Chondrocyte (in vitro differentiated cells): ENCODE results near the gene ZNF138. TPM values are rescaled to one million over a fixed set of nuclear protein-coding genes. Genes with fewer than 3 reads are reported as not detected.

Source experiments
- DNase-seq: peaks from one replicate; pipeline ENCODE4 v3.0.0; 2021; ENCODE audit warnings: mixed read lengths, low spot score
- H3K27ac Mint-ChIP-seq: one replicate; pipeline ENCODE4 v1.8.0; 2021; ENCODE audit warnings: mild to moderate bottlenecking, moderate library complexity, mixed read lengths; ENCODE audit not compliant: unreplicated experiment
- H3K27me3 Mint-ChIP-seq: 2 replicates; pipeline ENCODE4 v1.8.0; 2021; ENCODE audit warnings: low read depth, mixed read lengths
- H3K36me3 Mint-ChIP-seq: 2 replicates; pipeline ENCODE4 v1.8.0; 2021; ENCODE audit warnings: low read depth, mixed read lengths
- H3K4me1 Mint-ChIP-seq: 2 replicates; pipeline ENCODE4 v1.8.0; 2021; ENCODE audit warnings: low read depth, mild to moderate bottlenecking, mixed read lengths
- H3K4me3 Mint-ChIP-seq: one replicate; pipeline ENCODE4 v1.8.0; 2021; ENCODE audit warnings: mild to moderate bottlenecking, moderate library complexity, mixed read lengths; ENCODE audit not compliant: unreplicated experiment
- H3K9me3 Mint-ChIP-seq: 2 replicates; pipeline ENCODE4 v1.8.0; 2021; ENCODE audit warnings: low read depth, mixed read lengths
- CTCF ChIP-seq: fragments of 200-600 bp; sonication (generic); IDR thresholded peaks from 2 replicates; pipeline ENCODE4 v1.5.0; 2021; ENCODE audit warnings: antibody characterized with exemption, mild to moderate bottlenecking, moderate library complexity
- total RNA-seq: library from RNA; stranded (reverse); gene quantifications from 3 replicates; pipeline ENCODE4 v1.2.1, GENCODE V29; 2021

ZNF138 gene
- total RNA-seq, 1 donor from 2014 or later: 4.3 TPM

GRCh38 chr7:64839910-64840309 is 45.7 kb downstream of the ZNF138 start:
- Mint-ChIP-seq H3K9me3 (peaks cover 28% of the 10 kb centered on the region), H3K4me1 (peaks cover 4% of the 10 kb centered on the region), H3K4me3 (no peak overlapping the region), H3K27me3 (no peaks in the 10 kb centered on the region), H3K27ac (no peak overlapping the region), H3K36me3 (peaks cover 3% of the 10 kb centered on the region)
- DNase-seq: no peak
- no peak for TF ChIP-seq CTCF

- no peak overlapping the region for H3K27ac Mint-ChIP-seq
- no peak overlapping the region for H3K4me3 Mint-ChIP-seq
- no peak for DNase-seq
- TF ChIP-seq CTCF: no peak
- H3K4me1 Mint-ChIP-seq: no peaks in the 10 kb centered on the region
- peaks cover 19% of the 10 kb centered on the region for H3K9me3 Mint-ChIP-seq
- H3K36me3 Mint-ChIP-seq: peaks cover 1% of the 10 kb centered on the region
- H3K27me3 Mint-ChIP-seq: no peaks in the 10 kb centered on the region
These were observed 55.2 kb downstream of the ZNF138 start for GRCh38 chr7:64849250-64849923.

DNA sequence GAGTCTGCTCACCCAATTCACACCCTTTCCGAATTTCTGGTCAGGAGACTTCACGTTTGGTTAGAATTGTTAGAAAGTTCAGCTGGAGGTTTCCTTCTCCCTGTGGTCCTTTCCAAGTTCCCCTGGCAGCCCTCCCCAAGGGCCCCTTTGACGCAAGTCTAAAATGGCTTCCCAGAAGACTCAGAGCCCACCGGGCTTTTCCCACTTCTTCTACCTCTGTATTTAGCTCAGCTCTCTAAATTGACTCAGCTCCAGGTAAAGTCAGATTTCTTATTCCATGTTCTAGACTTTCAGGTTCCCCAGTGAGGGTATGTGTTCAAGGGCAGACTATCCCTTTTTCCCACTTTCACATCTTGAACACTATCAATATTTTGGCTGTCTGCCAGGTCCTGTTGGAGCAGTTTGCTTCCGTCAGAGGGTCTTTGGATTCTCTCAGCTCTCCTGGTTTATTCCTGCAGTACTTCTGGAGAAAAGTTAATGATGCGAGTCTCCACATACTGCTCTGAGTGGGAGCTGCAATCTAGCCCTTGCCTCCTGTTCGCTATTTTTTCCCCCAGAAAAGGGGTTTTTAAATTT is 55.8 kb downstream of the ZNF138 start:
- Mint-ChIP-seq H3K27ac (no peak overlapping the region), H3K27me3 (no peaks in the 10 kb centered on the region), H3K36me3 (peaks cover 1% of the 10 kb centered on the region), H3K4me3 (no peak overlapping the region), H3K9me3 (peaks cover 19% of the 10 kb centered on the region), H3K4me1 (no peaks in the 10 kb centered on the region)
- no peak for DNase-seq
- TF ChIP-seq CTCF: no peak

GRCh38 chr7:64853679-64854078 is 59.5 kb downstream of the ZNF138 start:
- TF ChIP-seq CTCF: no peak
- Mint-ChIP-seq H3K4me1 (no peaks in the 10 kb centered on the region), H3K27ac (no peak overlapping the region), H3K36me3 (no peaks in the 10 kb centered on the region), H3K9me3 (peaks cover 5% of the 10 kb centered on the region), H3K27me3 (no peaks in the 10 kb centered on the region), H3K4me3 (no peak overlapping the region)
- no peak for DNase-seq

- TF ChIP-seq CTCF: no peak
- Mint-ChIP-seq H3K27ac (no peak overlapping the region), H3K36me3 (no peaks in the 10 kb centered on the region), H3K4me1 (no peaks in the 10 kb centered on the region), H3K4me3 (no peak overlapping the region), H3K27me3 (no peaks in the 10 kb centered on the region), H3K9me3 (no peaks in the 10 kb centered on the region)
- DNase-seq: no peak
These were observed 60.7 kb downstream of the ZNF138 start for GRCh38 chr7:64854969-64855368.
